B cell (primary cell): ENCODE measurements around the gene DACT3. TPM values are rescaled to one million over a fixed set of nuclear protein-coding genes. Genes with fewer than 3 reads are reported as not detected.

ENCODE experiments used
- ATAC-seq: fragments of 200-7000 bp; cut with Tn5 transposase; one replicate; pipeline ENCODE4 v1.10.0; 2021; ENCODE audit warnings: low read depth, mild to moderate bottlenecking, moderate number of reproducible peaks, moderate library complexity
- CTCF ChIA-PET: fragments of 350-600 bp; sonication (Branson Sonifier 250); formaldehyde crosslinking; loops from one replicate; lab custom pipeline; 2021; ENCODE audit warnings: antibody characterized with exemption, inconsistent platforms; lab: Charles Lee
- POLR2A ChIA-PET: fragments of 350-600 bp; sonication (Branson Sonifier 250); formaldehyde crosslinking; loops from one replicate; lab custom pipeline; 2021; ENCODE audit warnings: antibody characterized with exemption; lab: Charles Lee
- DNase-seq: peaks from one replicate; pipeline ENCODE4 v3.0.0; 2013
- H2AFZ ChIP-seq: 2 replicates; pipeline ENCODE4 v1.6.1; 2012; ENCODE audit warnings: mild to moderate bottlenecking, low read depth, low read length; ENCODE audit not compliant: insufficient read depth, poor library complexity, severe bottlenecking
- H3K27ac ChIP-seq, 2 donors: 1 replicate in 1 of 2; 2 replicates in 1 of 2; pipeline ENCODE4 v1.5.1; 2012 to 2013; ENCODE audit warnings: low read length in 2 of 2, mild to moderate bottlenecking in 2 of 2, moderate library complexity in 1 of 2
- H3K27me3 ChIP-seq, 4 experiments: fragments of 200-600 bp in 1 of 4; sonication (generic) in 1 of 4; replicated peaks in 1 of 4; 1 replicate in 2 of 4; 2 replicates in 2 of 4; pipeline versions ENCODE4 v1.6.1 to v1.7.0; 2013 to 2016; ENCODE audit warnings: low read length in 3 of 4, mild to moderate bottlenecking in 2 of 4, mixed read lengths in 1 of 4, moderate library complexity in 1 of 4; ENCODE audit not compliant: insufficient read depth in 4 of 4, control insufficient read depth in 3 of 4; ENCODE audit errors: control extremely low read depth in 1 of 4
- H3K36me3 ChIP-seq, 2 experiments: replicated peaks in 1 of 2; 1 replicate in 1 of 2; 2 replicates in 1 of 2; pipeline versions ENCODE4 v1.6.1 to v1.7.1; 2013; ENCODE audit warnings: low read length in 1 of 2; ENCODE audit not compliant: insufficient read depth in 2 of 2, control insufficient read depth in 1 of 2; ENCODE audit errors: control extremely low read depth in 1 of 2, extremely low read depth in 1 of 2
- H3K4me1 ChIP-seq, 2 donors: fragments of 200-600 bp in 1 of 2; sonication (generic) in 1 of 2; 1 replicate in 1 of 2; 2 replicates in 1 of 2; pipeline versions ENCODE4 v1.5.1 to v1.6.1; 2013 to 2017; ENCODE audit warnings: low read length in 2 of 2; ENCODE audit not compliant: control insufficient read depth in 2 of 2, insufficient read depth in 2 of 2
- H3K4me2 ChIP-seq: replicated peaks from 2 replicates; pipeline ENCODE3; 2012; ENCODE audit warnings: mild to moderate bottlenecking, low read depth, low read length; ENCODE audit not compliant: poor library complexity, severe bottlenecking
- H3K4me3 ChIP-seq, 5 experiments: fragments of 200-600 bp in 1 of 5; sonication (generic) in 1 of 5; 1 replicate in 3 of 5; 2 replicates in 2 of 5; pipeline versions ENCODE4 v1.5.1 to v1.7.0; 2011 to 2016; ENCODE audit warnings: low read length in 4 of 5, mild to moderate bottlenecking in 4 of 5, low read depth in 2 of 5, control low read depth in 1 of 5, moderate library complexity in 1 of 5; ENCODE audit not compliant: insufficient read depth in 1 of 5; ENCODE audit errors: control extremely low read depth in 1 of 5, extremely low read depth in 1 of 5
- H3K79me2 ChIP-seq: fragments of 200-600 bp; sonication (generic); one replicate; pipeline ENCODE4 v1.6.0; 2016; ENCODE audit warnings: low read length; ENCODE audit not compliant: control insufficient read depth, insufficient read depth
- H3K9ac ChIP-seq: fragments of 200-600 bp; sonication (generic); 2 replicates; pipeline ENCODE4 v1.6.1; 2017; ENCODE audit warnings: mild to moderate bottlenecking, low read length, moderate library complexity
- H3K9me3 ChIP-seq, 3 donors: one replicate each; pipeline versions ENCODE4 v1.6.1 to v1.7.1; 2013; ENCODE audit warnings: low read length in 2 of 3; ENCODE audit not compliant: control insufficient read depth in 2 of 3, insufficient read depth in 1 of 3; ENCODE audit errors: control extremely low read depth in 1 of 3
- H4K20me1 ChIP-seq: 2 replicates; pipeline ENCODE4 v1.6.0; 2012; ENCODE audit warnings: mild to moderate bottlenecking, low read length; ENCODE audit not compliant: insufficient read depth, control insufficient read depth, poor library complexity, severe bottlenecking
- H3K27ac Mint-ChIP-seq: one replicate; pipeline ENCODE4 v1.8.0; 2021; ENCODE audit warnings: mixed read lengths
- H3K27me3 Mint-ChIP-seq: one replicate; pipeline ENCODE4 v1.8.0; 2021; ENCODE audit warnings: mixed read lengths
- H3K4me1 Mint-ChIP-seq: one replicate; pipeline ENCODE4 v1.8.0; 2021; ENCODE audit warnings: mixed read lengths
- H3K4me3 Mint-ChIP-seq: one replicate; pipeline ENCODE4 v1.8.0; 2021; ENCODE audit warnings: mixed read lengths
- H3K9me3 Mint-ChIP-seq: one replicate; pipeline ENCODE4 v1.8.0; 2022; ENCODE audit warnings: mixed read lengths; ENCODE audit not compliant: insufficient read depth
- CTCF ChIP-seq: fragments of 200-600 bp; IDR thresholded peaks from one replicate; pipeline ENCODE4 v1.8.0; 2022; ENCODE audit warnings: antibody characterized with exemption, mild to moderate bottlenecking
- EZH2 ChIP-seq: IDR thresholded peaks from 2 replicates; pipeline ENCODE4 v1.6.1; 2012; ENCODE audit warnings: borderline replicate concordance, low read depth, mild to moderate bottlenecking, moderate library complexity, low read length; ENCODE audit not compliant: insufficient read depth, poor library complexity, severe bottlenecking
- WGBS: methylation state at CpG from one replicate; pipeline ENCODE4 v1.1.5; 2013; ENCODE audit warnings: missing lambda C conversion rate; ENCODE audit not compliant: insufficient coverage; 5-methylcytosine and 5-hydroxymethylcytosine counted together
- intact Hi-C: fragments of 100-400 bp; cut with micrococcal nuclease; formaldehyde crosslinking; loops from one replicate; pipeline ENCODE4 v1.10.0; 2022
- polyA plus RNA-seq: library from polyadenylated mRNA; depleted of rRNA; stranded (reverse); fragments of >200 nt; gene quantifications from 2 replicates; pipeline ENCODE4 v1.2.3, GENCODE V29; 2012
- total RNA-seq, 2 donors: library from RNA; stranded (reverse); fragments of 120-200 nt in 1 of 2; gene quantifications; 1 replicate in 1 of 2; 2 replicates in 1 of 2; pipeline versions ENCODE4 v1.2.3 to v1.2.4, GENCODE V29; 2013 to 2022

The DACT3 gene
- total and polyA plus RNA-seq, 2 donors (not counting 1 experiment from before 2014, with no cell fraction given): 0.03 to 0.15 TPM

- H3K36me3 ChIP-seq: no peaks in the 10 kb centered on the region
- H3K4me2 ChIP-seq: peak overlapping the region; percentile 94
- ChIA-PET CTCF (interaction anchor here (0.9 to 12.3 kb wide), 13 partner anchors 8 to 134 kb away, joined by 3 to 447 read pairs (median 7); partner anchors contain the start of genes CALM3, GNG8 and PTGIR), POLR2A (interaction anchor here (0.5 to 2.4 kb wide), 10 partner anchors 23 to 1568 kb away, joined by 3 to 30 read pairs (median 6); partner anchors contain the start of gene CALM3)
- intact Hi-C loops: loop anchor here (1.0 to 2.0 kb wide), 9 partner anchors 26 to 452 kb away; partner anchors contain the start of genes ARHGAP35, FKRP, SLC1A5 and STRN4
- peak overlapping the region in 4 of 5 experiments; percentile 32 to 60 (median 54) for H3K4me3 ChIP-seq
- peaks cover 0 to 10% (median 2%) of the 10 kb centered on the region in 3 donors for H3K9me3 ChIP-seq
- H3K9me3 Mint-ChIP-seq: no peaks in the 10 kb centered on the region
- H3K79me2 ChIP-seq: no peaks in the 10 kb centered on the region
- peak overlapping the region; percentile 67 for H3K9ac ChIP-seq
- H3K27me3 ChIP-seq: peaks cover 0 to 40% (median 22%) of the 10 kb centered on the region in 4 experiments
- ATAC-seq: no peak
- TF ChIP-seq CTCF: no peak
- no peak for TF ChIP-seq EZH2
- under 1% methylated on average over 40 of the region's 40 CpGs for WGBS
- H3K27ac ChIP-seq: no peak overlapping the region
- no peak for DNase-seq
- peaks cover 28 to 31% of the 10 kb centered on the region in 2 donors for H3K4me1 ChIP-seq
- no peaks in the 10 kb centered on the region for H4K20me1 ChIP-seq
- no peak overlapping the region for H3K27ac Mint-ChIP-seq
- peaks cover 23% of the 10 kb centered on the region for H3K4me1 Mint-ChIP-seq
- H2AFZ ChIP-seq: peak overlapping the region; percentile 67
- H3K27me3 Mint-ChIP-seq: peaks cover 18% of the 10 kb centered on the region
- H3K4me3 Mint-ChIP-seq: peak overlapping the region; percentile 85
Observed at GRCh38 chr19:46660551-46661019, 397 bp downstream of the DACT3 start.

GRCh38 chr19:46660008-46660517 lies 919 bp downstream of the DACT3 start:
- Histone ChIP-seq H3K27me3 (peaks cover 0 to 40% (median 22%) of the 10 kb centered on the region in 4 experiments), H3K79me2 (no peaks in the 10 kb centered on the region), H3K4me1 (peaks cover 28 to 31% of the 10 kb centered on the region in 2 donors), H3K36me3 (no peaks in the 10 kb centered on the region), H3K9ac (peak overlapping the region; percentile 67), H3K9me3 (peaks cover 0 to 10% (median 2%) of the 10 kb centered on the region in 3 donors), H3K4me3 (peak overlapping the region in 4 of 5 experiments; percentile 32 to 60 (median 54)), H2AFZ (no peak overlapping the region), H4K20me1 (no peaks in the 10 kb centered on the region), H3K27ac (no peak overlapping the region), H3K4me2 (peak overlapping the region; percentile 94)
- H3K27ac Mint-ChIP-seq: peak overlapping the region; percentile 42
- no peak for TF ChIP-seq CTCF
- no peak for TF ChIP-seq EZH2
- ATAC-seq (no peak), DNase-seq (peak; percentile 47)
- intact Hi-C loops: loop anchor here (2.0 kb wide), 1 partner anchor 453 kb away; the partner anchor contains the start of gene ZC3H4
- 7% methylated on average over 13 of the region's 14 CpGs for WGBS
- H3K4me1 Mint-ChIP-seq: peaks cover 23% of the 10 kb centered on the region
- no peaks in the 10 kb centered on the region for H3K9me3 Mint-ChIP-seq
- ChIA-PET CTCF (interaction anchor here (1.0 to 12.3 kb wide), 3 partner anchors 32 to 59 kb away, joined by 3 to 447 read pairs (median 4); partner anchors contain the start of gene CALM3), POLR2A (interaction anchor here (0.9 to 2.4 kb wide), 2 partner anchors 24 to 42 kb away, joined by 3 to 30 read pairs; partner anchors contain the start of gene GNG8)
- H3K27me3 Mint-ChIP-seq: peaks cover 20% of the 10 kb centered on the region
- H3K4me3 Mint-ChIP-seq: peak overlapping the region; percentile 78
